Activated effector memory CD4-positive, alpha-beta T cell treated with Interleukin-2 at 50 U/mL for 16 hours (primary cell): ENCODE results near the gene IGF2BP2.
"Not testable (repeated sequence)": the region's sequence is repeated elsewhere in the genome, so short reads cannot be mapped to it uniquely, and the experiment has no call there.

ENCODE experiments used
- DNase-seq: peaks from one replicate; pipeline ENCODE4 v3.0.0-alpha.2; 2020

IGF2BP2 gene

GRCh38 chr3:185657691-185658503, 166.9 kb downstream of the IGF2BP2 start:
- DNase-seq, result no peak

- DNase-seq, result no peak
Measured at GRCh38 chr3:185657211-185657610, 167.6 kb downstream of the IGF2BP2 start.

GRCh38 chr3:185656321-185656840, 168.5 kb downstream of the IGF2BP2 start:
- DNase-seq, result no peak

- no peak for DNase-seq
Measured at GRCh38 chr3:185655426-185656320, 169.2 kb downstream of the IGF2BP2 start.

- DNase-seq, result no peak
Measured at GRCh38 chr3:185654758-185655145, 170.1 kb downstream of the IGF2BP2 start.

GRCh38 chr3:185653949-185654757, 170.7 kb downstream of the IGF2BP2 start:
- DNase-seq, result no peak

- DNase-seq, result no peak
Measured at GRCh38 chr3:185651971-185652370, 172.9 kb downstream of the IGF2BP2 start.

GRCh38 chr3:185649414-185649813, 175.4 kb downstream of the IGF2BP2 start:
- DNase-seq, result no peak

GRCh38 chr3:185648396-185648795, 176.4 kb downstream of the IGF2BP2 start:
- DNase-seq, result no peak

- no peak for DNase-seq
Measured at GRCh38 chr3:185647880-185648210, 177.0 kb downstream of the IGF2BP2 start.

- no peak for DNase-seq
Measured at GRCh38 chr3:185647134-185647879, 177.5 kb downstream of the IGF2BP2 start.

- no peak for DNase-seq
Measured at GRCh38 chr3:185646382-185647133, 178.3 kb downstream of the IGF2BP2 start.

- no peak for DNase-seq
Measured at GRCh38 chr3:185645596-185646381, 179.1 kb downstream of the IGF2BP2 start.

GRCh38 chr3:185645191-185645590, 179.7 kb downstream of the IGF2BP2 start:
- not testable (repeated sequence) for DNase-seq

- no peak for DNase-seq
Measured at GRCh38 chr3:185640308-185640707, 184.5 kb downstream of the IGF2BP2 start.

GRCh38 chr3:185639632-185640206, 185.1 kb downstream of the IGF2BP2 start:
- no peak for DNase-seq

- not testable (repeated sequence) for DNase-seq
Measured at GRCh38 chr3:185638651-185639050, 186.2 kb downstream of the IGF2BP2 start.

GRCh38 chr3:185637388-185637787, 187.5 kb downstream of the IGF2BP2 start:
- no peak for DNase-seq

GRCh38 chr3:185632996-185633395, 191.8 kb downstream of the IGF2BP2 start:
- DNase-seq, result no peak
